ENCODE data around the gene PRDX3.

GRCh38 chr10:119166564-119166963 is 12.0 kb downstream of the PRDX3 start:
- no peak for TF ChIP-seq TSHZ2 (CRISPR knock-in tag; IDR thresholded peaks at IDR 0.05)
- no peak for TF ChIP-seq PATZ1 (CRISPR knock-in tag; IDR thresholded peaks at IDR 0.05; ENCODE audit: borderline replicate concordance)
- TF ChIP-seq ARNTL (CRISPR knock-in tag; IDR thresholded peaks at IDR 0.05; ENCODE audit: borderline replicate concordance, low read depth) = no peak
- TF ChIP-seq CREB5 (CRISPR knock-in tag; IDR thresholded peaks at IDR 0.05; ENCODE audit: low read depth) = no peak
- TF ChIP-seq ZFP3 (CRISPR knock-in tag; IDR thresholded peaks at IDR 0.05) = no peak

Data from SK-N-SH treated with all-trans-retinoic acid at 6 μM for 48 hours (cell line).